ENCODE measurements around the gene ELK3.

The ELK3 gene

GRCh38 chr12:96233939-96234461 is 39.8 kb downstream of the ELK3 start:
- TF ChIP-seq CTCF (conservative IDR thresholded peaks at IDR 0.05; ENCODE audit: low read length) (no peak), EZH2phosphoT487 (IDR thresholded peaks at IDR 0.05; ENCODE audit: borderline replicate concordance) (no peak)
- Histone ChIP-seq H3K4me1 (ENCODE audit: insufficient read depth, low read length, poor library complexity, severe bottlenecking) (peaks cover 12% of the 10 kb centered on the region), H4K20me1 (ENCODE audit: insufficient read depth, low read length, poor library complexity, severe bottlenecking) (peaks cover 23% of the 10 kb centered on the region), H2AFZ (ENCODE audit: low read length) (no peak overlapping the region), H3K4me3 (ENCODE audit: low read length, poor library complexity, severe bottlenecking) (no peak overlapping the region), H3K9me2 (replicated peaks; ENCODE audit: low read depth, low read length) (no peaks in the 10 kb centered on the region), H3F3A (ENCODE audit: low read depth) (no peaks in the 10 kb centered on the region), H3K27me3 (ENCODE audit: insufficient read depth, low read length, poor library complexity, severe bottlenecking) (no peaks in the 10 kb centered on the region), H3K79me2 (ENCODE audit: insufficient read depth, low read length) (peaks cover 75% of the 10 kb centered on the region), H3K4me2 (ENCODE audit: low read depth, low read length, poor library complexity, severe bottlenecking) (no peak overlapping the region), H3K9me3 (ENCODE audit: insufficient read depth, low read depth, low read length) (no peaks in the 10 kb centered on the region), H3K36me3 (ENCODE audit: insufficient read depth, low read length) (peaks cover 47% of the 10 kb centered on the region; the same call in 1 of the 2 replicates), H3K9ac (ENCODE audit: low read depth, low read length, poor library complexity, severe bottlenecking) (no peak overlapping the region)

GRCh38 chr12:96234591-96235483 is 40.7 kb downstream of the ELK3 start:
- Histone ChIP-seq H3K27me3 (ENCODE audit: insufficient read depth, low read length, poor library complexity, severe bottlenecking) (no peaks in the 10 kb centered on the region), H4K20me1 (ENCODE audit: insufficient read depth, low read length, poor library complexity, severe bottlenecking) (peaks cover 24% of the 10 kb centered on the region), H3K9me3 (ENCODE audit: insufficient read depth, low read depth, low read length) (no peaks in the 10 kb centered on the region), H3K9me2 (replicated peaks; ENCODE audit: low read depth, low read length) (no peaks in the 10 kb centered on the region), H3K36me3 (ENCODE audit: insufficient read depth, low read length) (peaks cover 40% of the 10 kb centered on the region; the same call in 1 of the 2 replicates), H3K79me2 (ENCODE audit: insufficient read depth, low read length) (peaks cover 79% of the 10 kb centered on the region), H3K4me3 (ENCODE audit: low read length, poor library complexity, severe bottlenecking) (no peak overlapping the region), H3K4me2 (ENCODE audit: low read depth, low read length, poor library complexity, severe bottlenecking) (no peak overlapping the region), H3K4me1 (ENCODE audit: insufficient read depth, low read length, poor library complexity, severe bottlenecking) (peaks cover 12% of the 10 kb centered on the region), H3F3A (ENCODE audit: low read depth) (no peaks in the 10 kb centered on the region), H3K9ac (ENCODE audit: low read depth, low read length, poor library complexity, severe bottlenecking) (no peak overlapping the region), H2AFZ (ENCODE audit: low read length) (no peak overlapping the region)
- no peak for TF ChIP-seq EZH2phosphoT487 (IDR thresholded peaks at IDR 0.05; ENCODE audit: borderline replicate concordance)
- TF ChIP-seq CTCF (conservative IDR thresholded peaks at IDR 0.05; ENCODE audit: low read length) = no peak

- Histone ChIP-seq H3K9ac (ENCODE audit: low read depth, low read length, poor library complexity, severe bottlenecking) (no peak overlapping the region), H3K4me2 (ENCODE audit: low read depth, low read length, poor library complexity, severe bottlenecking) (no peak overlapping the region), H4K20me1 (ENCODE audit: insufficient read depth, low read length, poor library complexity, severe bottlenecking) (peaks cover 27% of the 10 kb centered on the region), H2AFZ (ENCODE audit: low read length) (no peak overlapping the region), H3K27me3 (ENCODE audit: insufficient read depth, low read length, poor library complexity, severe bottlenecking) (no peaks in the 10 kb centered on the region), H3K4me3 (ENCODE audit: low read length, poor library complexity, severe bottlenecking) (no peak overlapping the region), H3K4me1 (ENCODE audit: insufficient read depth, low read length, poor library complexity, severe bottlenecking) (peaks cover 12% of the 10 kb centered on the region), H3K79me2 (ENCODE audit: insufficient read depth, low read length) (peaks cover 85% of the 10 kb centered on the region), H3K9me2 (replicated peaks; ENCODE audit: low read depth, low read length) (no peaks in the 10 kb centered on the region), H3K36me3 (ENCODE audit: insufficient read depth, low read length) (peaks cover 39% of the 10 kb centered on the region; the same call in 1 of the 2 replicates), H3K9me3 (ENCODE audit: insufficient read depth, low read depth, low read length) (no peaks in the 10 kb centered on the region), H3F3A (ENCODE audit: low read depth) (no peaks in the 10 kb centered on the region)
- TF ChIP-seq EZH2phosphoT487 (IDR thresholded peaks at IDR 0.05; ENCODE audit: borderline replicate concordance) (no peak), CTCF (conservative IDR thresholded peaks at IDR 0.05; ENCODE audit: low read length) (no peak)
Observed at GRCh38 chr12:96235484-96235826, 41.3 kb downstream of the ELK3 start.

Data from Loucy (cell line).